Osteoblast (primary cell): ENCODE results near the gene LRRC4C. TPM values are rescaled to one million over a fixed set of nuclear protein-coding genes. Genes with fewer than 3 reads are reported as not detected.
"Not testable (repeated sequence)": the region's sequence is repeated elsewhere in the genome, so short reads cannot be mapped to it uniquely, and the experiment has no call there.

ENCODE experiments used
- DNase-seq: peaks from one replicate; pipeline ENCODE4 v3.0.0; 2011; ENCODE audit warnings: low spot score, mixed read lengths; ENCODE audit not compliant: insufficient read length; ENCODE audit errors: missing footprints
- H2AFZ ChIP-seq: 2 replicates; pipeline ENCODE4 v1.6.0; 2011; ENCODE audit warnings: mild to moderate bottlenecking, low read length
- H3K27ac ChIP-seq: 2 replicates; pipeline ENCODE4 v1.5.1; 2011; ENCODE audit warnings: mild to moderate bottlenecking, low read depth, low read length, moderate library complexity
- H3K27me3 ChIP-seq: 2 replicates; pipeline ENCODE4 v1.6.0; 2012; ENCODE audit warnings: mild to moderate bottlenecking, control low read depth, inconsistent platforms, low read length, moderate library complexity; ENCODE audit not compliant: insufficient read depth
- H3K36me3 ChIP-seq: 2 replicates; pipeline ENCODE4 v1.5.1; 2011; ENCODE audit warnings: mild to moderate bottlenecking, low read length, control low read depth, moderate library complexity; ENCODE audit not compliant: insufficient read depth
- H3K4me1 ChIP-seq: 2 replicates; pipeline ENCODE4 v1.5.1; 2011; ENCODE audit warnings: mild to moderate bottlenecking, low read length, control low read depth, moderate library complexity; ENCODE audit not compliant: insufficient read depth
- H3K4me2 ChIP-seq: 2 replicates; pipeline ENCODE4 v1.6.0; 2011; ENCODE audit warnings: mild to moderate bottlenecking, low read length; ENCODE audit not compliant: insufficient read depth
- H3K4me3 ChIP-seq: fragments of 200-600 bp; sonication (generic); 3 replicates; pipeline ENCODE4 v1.5.1; 2012; ENCODE audit warnings: mild to moderate bottlenecking, low read length, inconsistent platforms; ENCODE audit not compliant: insufficient read depth
- H3K79me2 ChIP-seq: 2 replicates; pipeline ENCODE4 v1.6.0; 2012; ENCODE audit warnings: mild to moderate bottlenecking, low read length, control low read depth, inconsistent platforms; ENCODE audit not compliant: insufficient read depth
- H3K9me3 ChIP-seq: 2 replicates; pipeline ENCODE4 v1.5.1; 2011; ENCODE audit warnings: low read depth, low read length, control low read depth
- H4K20me1 ChIP-seq: 2 replicates; pipeline ENCODE4 v1.6.0; 2012; ENCODE audit warnings: mild to moderate bottlenecking, low read length, control low read depth; ENCODE audit not compliant: insufficient read depth
- CTCF ChIP-seq: IDR thresholded peaks from 2 replicates; pipeline ENCODE4 v1.5.1; 2011; ENCODE audit warnings: mild to moderate bottlenecking, low read depth, low read length, moderate library complexity; ENCODE audit errors: extremely low read depth
- total RNA-seq: library from RNA; depleted of rRNA; stranded (reverse); fragments of >200 nt; gene quantifications from 2 replicates; pipeline ENCODE4 v1.2.3, GENCODE V29; 2012

LRRC4C gene
- total RNA-seq, 1 donor, result 2.2 TPM

- Histone ChIP-seq H3K79me2 (no peaks in the 10 kb centered on the region), H3K4me1 (no peaks in the 10 kb centered on the region), H4K20me1 (no peaks in the 10 kb centered on the region), H3K27ac (no peak overlapping the region), H3K9me3 (peaks cover 3% of the 10 kb centered on the region), H3K36me3 (no peaks in the 10 kb centered on the region), H3K4me3 (no peak overlapping the region), H2AFZ (no peak overlapping the region), H3K4me2 (no peak overlapping the region), H3K27me3 (no peaks in the 10 kb centered on the region)
- no peak for DNase-seq
- no peak for TF ChIP-seq CTCF
Measured at GRCh38 chr11:40877256-40877655, 582.2 kb downstream of the LRRC4C start.

GRCh38 chr11:40867991-40868632 is 591.3 kb downstream of the LRRC4C start:
- no peak overlapping the region for H3K4me2 ChIP-seq
- DNase-seq, result no peak
- no peak overlapping the region for H2AFZ ChIP-seq
- H3K4me1 ChIP-seq, result no peaks in the 10 kb centered on the region
- H3K79me2 ChIP-seq, result no peaks in the 10 kb centered on the region
- peaks cover 2% of the 10 kb centered on the region for H3K9me3 ChIP-seq
- no peaks in the 10 kb centered on the region for H3K27me3 ChIP-seq
- H4K20me1 ChIP-seq, result no peaks in the 10 kb centered on the region
- no peak for TF ChIP-seq CTCF
- no peak overlapping the region for H3K27ac ChIP-seq
- no peak overlapping the region for H3K4me3 ChIP-seq
- H3K36me3 ChIP-seq, result no peaks in the 10 kb centered on the region

GRCh38 chr11:40857754-40858153 is 601.7 kb downstream of the LRRC4C start:
- H4K20me1 ChIP-seq, H3K4me3 ChIP-seq, H3K27ac ChIP-seq, H3K4me1 ChIP-seq, H3K9me3 ChIP-seq, H3K36me3 ChIP-seq, DNase-seq, H3K79me2 ChIP-seq, H3K27me3 ChIP-seq, H2AFZ ChIP-seq, H3K4me2 ChIP-seq: not testable (repeated sequence)

- no peak overlapping the region for H3K4me3 ChIP-seq
- no peaks in the 10 kb centered on the region for H3K79me2 ChIP-seq
- no peak overlapping the region for H3K4me2 ChIP-seq
- no peak for TF ChIP-seq CTCF
- H3K36me3 ChIP-seq, result no peaks in the 10 kb centered on the region
- H3K27me3 ChIP-seq, result no peaks in the 10 kb centered on the region
- no peak overlapping the region for H3K27ac ChIP-seq
- no peak for DNase-seq
- H2AFZ ChIP-seq, result no peak overlapping the region
- H4K20me1 ChIP-seq, result no peaks in the 10 kb centered on the region
- no peaks in the 10 kb centered on the region for H3K4me1 ChIP-seq
- H3K9me3 ChIP-seq, result no peaks in the 10 kb centered on the region
Measured at GRCh38 chr11:40842750-40843339, 616.6 kb downstream of the LRRC4C start.
